ENCODE measurements around the gene ARL4D. TPM values are rescaled to one million over a fixed set of nuclear protein-coding genes. Genes with fewer than 3 reads are reported as not detected.

The ARL4D gene
- total and polyA plus RNA-seq, 2 of the 8 experiments (the other 6 are each of a cell fraction or from before 2014, with no cell fraction given): 8.4 to 9.2 TPM

DNA sequence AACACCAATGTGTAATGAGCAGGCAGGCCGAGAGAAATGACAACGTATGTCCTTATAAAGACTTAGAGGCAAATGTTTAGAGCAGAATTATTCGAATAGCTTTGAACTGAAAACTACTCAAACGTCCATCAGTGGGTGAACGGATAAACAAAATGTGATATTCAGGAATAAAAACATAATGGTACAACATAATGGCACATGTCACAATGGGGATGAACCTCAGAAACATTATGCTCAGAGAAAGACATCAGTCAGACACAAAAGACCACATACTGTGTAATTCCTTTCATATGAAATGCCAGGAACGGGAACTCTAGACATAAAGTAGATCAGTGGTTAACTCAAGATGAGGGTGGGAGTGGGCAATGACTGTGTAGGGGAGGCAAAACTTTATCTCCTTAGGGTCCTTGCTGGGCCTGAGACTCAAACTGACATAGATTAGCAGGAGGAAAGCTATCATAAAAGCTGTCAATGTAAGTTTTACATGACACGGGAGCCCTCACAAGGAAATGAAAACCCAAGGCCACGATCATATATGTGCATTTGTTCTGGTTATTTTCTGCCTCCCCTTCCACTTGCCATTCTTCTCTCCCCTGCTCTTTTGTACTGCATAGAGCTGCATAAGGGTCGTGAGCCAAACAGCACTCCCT lies 14.8 kb upstream of the ARL4D start:
- WGBS, 2 experiments (ENCODE audit: extremely low coverage in 1 of 2, insufficient coverage in 1 of 2, insufficient read length in 1 of 2, insufficient replicate concordance in 2 of 2, low coverage in 1 of 2, low lambda C conversion rate in 2 of 2, missing lambda C conversion rate in 1 of 2): 82% methylated on average over 9 of the region's 9 CpGs; no CpG with 5 or more reads in 1 of the 2 experiments
- Histone ChIP-seq H3K79me1 (ENCODE audit: low read depth, low read length) (no peaks in the 10 kb centered on the region), H3K23me2 (ENCODE audit: low read depth, low read length) (peaks cover 7% of the 10 kb centered on the region), H2AK5ac (ENCODE audit: low read depth, low read length) (no peak overlapping the region), H3K14ac (ENCODE audit: insufficient read length) (no peak overlapping the region), H4K8ac (ENCODE audit: extremely low read depth, insufficient read depth, low read length) (no peak overlapping the region), H3K4ac (replicated peaks; ENCODE audit: insufficient read length, low read depth, low read length) (no peak overlapping the region), H2AFZ (ENCODE audit: low read length) (no peak overlapping the region), H3K23ac (ENCODE audit: insufficient read length) (no peak overlapping the region), H2BK15ac (ENCODE audit: low read length) (no peak overlapping the region), H2BK5ac (ENCODE audit: low read depth, low read length) (no peak overlapping the region), H3K4me2 (ENCODE audit: insufficient read depth in 1 of 2, low read depth in 2 of 2, low read length in 2 of 2) (no peak overlapping the region), H3K36me3 (ENCODE audit: control insufficient read depth in 2 of 4, insufficient read depth in 4 of 4, low read length in 3 of 4) (no peaks in the 10 kb centered on the region), H3K18ac (ENCODE audit: extremely low read depth, low read length) (no peak overlapping the region), H3K9me3 (ENCODE audit: insufficient read depth in 2 of 2, low read depth in 1 of 2, low read length in 1 of 2) (no peaks in the 10 kb centered on the region), H3K27ac (ENCODE audit: low read depth, low read length) (no peak overlapping the region), H4K5ac (ENCODE audit: insufficient read length, low read depth, low read length) (no peak overlapping the region), H2BK12ac (ENCODE audit: low read depth, low read length) (no peak overlapping the region), H4K20me1 (replicated peaks in 1 of 2; ENCODE audit: control insufficient read depth in 1 of 2, insufficient read depth in 2 of 2, low read length in 2 of 2) (no peaks in the 10 kb centered on the region), H2BK120ac (replicated peaks; ENCODE audit: low read depth, low read length) (no peak overlapping the region), H3K4me1 (replicated peaks in 1 of 4; ENCODE audit: control insufficient read depth in 3 of 4, insufficient read depth in 4 of 4, low read length in 3 of 4) (peaks cover 0 to 3% (median 0%) of the 10 kb centered on the region in 4 experiments; a peak in 3 of 7 replicates), H3K9ac (replicated peaks in 1 of 4; ENCODE audit: extremely low read depth in 1 of 4, low read depth in 3 of 4, low read length in 3 of 4) (no peak overlapping the region), H2BK20ac (ENCODE audit: low read length) (no peak overlapping the region), H4K91ac (replicated peaks; ENCODE audit: insufficient read length, low read length) (no peak overlapping the region), H3K27me3 (replicated peaks in 1 of 4; ENCODE audit: control insufficient read depth in 3 of 4, extremely low read depth in 1 of 4, insufficient read depth in 3 of 4, low read length in 3 of 4) (no peaks in the 10 kb centered on the region), H3K4me3 (ENCODE audit: extremely low read depth in 1 of 4, insufficient read depth in 2 of 4, low read depth in 3 of 4, low read length in 4 of 4) (no peak overlapping the region), H3K79me2 (ENCODE audit: control insufficient read depth in 1 of 2, insufficient read depth in 2 of 2, low read length in 2 of 2) (no peaks in the 10 kb centered on the region), H3K56ac (replicated peaks; ENCODE audit: insufficient read length, low read depth, low read length) (no peak overlapping the region)
- ChIA-PET CTCF (ENCODE audit: partially characterized antibody) (interaction anchor here (0.8 to 1.1 kb wide), 3 partner anchors 9 to 94 kb away, joined by 3 to 4 read pairs (median 3); no protein-coding TSS in a partner anchor), POLR2A (ENCODE audit: partially characterized antibody) (interaction anchor here (0.9 to 6.1 kb wide), 3 partner anchors 16 to 22 kb away, joined by 3 to 121 read pairs (median 47); no protein-coding TSS in a partner anchor)
- DNase-seq (ENCODE audit: low read depth in 1 of 2, low spot score in 2 of 2) (no peak), FAIRE-seq (no peak)
- TF ChIP-seq GTF2F1 (IDR thresholded peaks at IDR 0.05; ENCODE audit: borderline replicate concordance, low read depth, low read length) (no peak), ASH2L (IDR thresholded peaks at IDR 0.05; ENCODE audit: low read length) (no peak), KDM5A (IDR thresholded peaks at IDR 0.05; ENCODE audit: low read length) (no peak), TAF7 (optimal IDR thresholded peaks at IDR 0.05; ENCODE audit: borderline replicate concordance, low read depth, low read length) (no peak), GABPA (IDR thresholded peaks at IDR 0.05; ENCODE audit: borderline replicate concordance, insufficient read depth, low read length) (no peak)
- TF ChIP-seq, protein P1, sequence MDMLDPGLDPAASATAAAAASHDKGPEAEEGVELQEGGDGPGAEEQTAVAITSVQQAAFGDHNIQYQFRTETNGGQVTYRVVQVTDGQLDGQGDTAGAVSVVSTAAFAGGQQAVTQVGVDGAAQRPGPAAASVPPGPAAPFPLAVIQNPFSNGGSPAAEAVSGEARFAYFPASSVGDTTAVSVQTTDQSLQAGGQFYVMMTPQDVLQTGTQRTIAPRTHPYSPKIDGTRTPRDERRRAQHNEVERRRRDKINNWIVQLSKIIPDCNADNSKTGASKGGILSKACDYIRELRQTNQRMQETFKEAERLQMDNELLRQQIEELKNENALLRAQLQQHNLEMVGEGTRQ (IDR thresholded peaks at IDR 0.05; ENCODE audit: low read length): no peak
- TF ChIP-seq, protein P2, sequence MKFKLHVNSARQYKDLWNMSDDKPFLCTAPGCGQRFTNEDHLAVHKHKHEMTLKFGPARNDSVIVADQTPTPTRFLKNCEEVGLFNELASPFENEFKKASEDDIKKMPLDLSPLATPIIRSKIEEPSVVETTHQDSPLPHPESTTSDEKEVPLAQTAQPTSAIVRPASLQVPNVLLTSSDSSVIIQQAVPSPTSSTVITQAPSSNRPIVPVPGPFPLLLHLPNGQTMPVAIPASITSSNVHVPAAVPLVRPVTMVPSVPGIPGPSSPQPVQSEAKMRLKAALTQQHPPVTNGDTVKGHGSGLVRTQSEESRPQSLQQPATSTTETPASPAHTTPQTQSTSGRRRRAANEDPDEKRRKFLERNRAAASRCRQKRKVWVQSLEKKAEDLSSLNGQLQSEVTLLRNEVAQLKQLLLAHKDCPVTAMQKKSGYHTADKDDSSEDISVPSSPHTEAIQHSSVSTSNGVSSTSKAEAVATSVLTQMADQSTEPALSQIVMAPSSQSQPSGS (IDR thresholded peaks at IDR 0.05; ENCODE audit: low read length): no peak
